ENCODE results near the gene LENG1. TPM values are rescaled to one million over a fixed set of nuclear protein-coding genes. Genes with fewer than 3 reads are reported as not detected.

LENG1 gene
- total and polyA plus RNA-seq, 2 experiments from 2014 or later, result 4.7 to 17.2 TPM

- Mint-ChIP-seq H3K36me3 (ENCODE audit: low read depth) (peaks cover 77% of the 10 kb centered on the region), H3K4me3 (no peak overlapping the region), H3K4me1 (peaks cover 57% of the 10 kb centered on the region), H3K27me3 (ENCODE audit: insufficient read depth, low read depth, poor library complexity) (peaks cover 66% of the 10 kb centered on the region), H3K9me3 (no peaks in the 10 kb centered on the region; the same call in 2 of the 3 replicates), H3K27ac (0 out of 2 replicates have a peak overlapping the region, but pooled peaks have one; percentile 52)
- Histone ChIP-seq H3K9me2 (ENCODE audit: insufficient read depth) (no peaks in the 10 kb centered on the region), H3K27me3 (ENCODE audit: insufficient read depth) (no peaks in the 10 kb centered on the region), H3F3A (replicated peaks; ENCODE audit: low read depth) (peaks cover 68% of the 10 kb centered on the region), H3K36me3 (ENCODE audit: insufficient read depth) (peaks cover 51% of the 10 kb centered on the region), H3K4me1 (ENCODE audit: insufficient read depth) (peaks cover 37% of the 10 kb centered on the region), H3K79me2 (replicated peaks; ENCODE audit: insufficient read depth) (peaks cover 52% of the 10 kb centered on the region), H3K27ac (ENCODE audit: low read depth) (peak overlapping the region; percentile 87; the same call in 1 of the 2 replicates), H3K4me3 (no peak overlapping the region), H4K20me1 (replicated peaks; ENCODE audit: insufficient read depth) (peaks cover 62% of the 10 kb centered on the region), H3K4me2 (no peak overlapping the region), H2AFZ (no peak overlapping the region)
- TF ChIP-seq, protein P1, sequence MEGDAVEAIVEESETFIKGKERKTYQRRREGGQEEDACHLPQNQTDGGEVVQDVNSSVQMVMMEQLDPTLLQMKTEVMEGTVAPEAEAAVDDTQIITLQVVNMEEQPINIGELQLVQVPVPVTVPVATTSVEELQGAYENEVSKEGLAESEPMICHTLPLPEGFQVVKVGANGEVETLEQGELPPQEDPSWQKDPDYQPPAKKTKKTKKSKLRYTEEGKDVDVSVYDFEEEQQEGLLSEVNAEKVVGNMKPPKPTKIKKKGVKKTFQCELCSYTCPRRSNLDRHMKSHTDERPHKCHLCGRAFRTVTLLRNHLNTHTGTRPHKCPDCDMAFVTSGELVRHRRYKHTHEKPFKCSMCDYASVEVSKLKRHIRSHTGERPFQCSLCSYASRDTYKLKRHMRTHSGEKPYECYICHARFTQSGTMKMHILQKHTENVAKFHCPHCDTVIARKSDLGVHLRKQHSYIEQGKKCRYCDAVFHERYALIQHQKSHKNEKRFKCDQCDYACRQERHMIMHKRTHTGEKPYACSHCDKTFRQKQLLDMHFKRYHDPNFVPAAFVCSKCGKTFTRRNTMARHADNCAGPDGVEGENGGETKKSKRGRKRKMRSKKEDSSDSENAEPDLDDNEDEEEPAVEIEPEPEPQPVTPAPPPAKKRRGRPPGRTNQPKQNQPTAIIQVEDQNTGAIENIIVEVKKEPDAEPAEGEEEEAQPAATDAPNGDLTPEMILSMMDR (conservative IDR thresholded peaks at IDR 0.05; ENCODE audit: low read depth in 2 of 2), result no peak
- TF ChIP-seq EZH2phosphoT487 (IDR thresholded peaks at IDR 0.05; ENCODE audit: unreplicated experiment) (no peak), ZNF462 (CRISPR knock-in tag; IDR thresholded peaks at IDR 0.05) (no peak), REST (IDR thresholded peaks at IDR 0.05; ENCODE audit: unreplicated experiment) (no peak), ZNF114 (CRISPR knock-in tag; IDR thresholded peaks at IDR 0.05) (no peak), STAT1 (IDR thresholded peaks at IDR 0.05; ENCODE audit: unreplicated experiment) (no peak)
- ATAC-seq (no peak), DNase-seq (ENCODE audit: low spot score) (no peak)
These were observed 47.3 kb upstream of the LENG1 start for GRCh38 chr19:54206831-54207177.

Data from GM23338 (cell line).